Measurements from ENCODE around the gene EHBP1.

Gene EHBP1

DNA sequence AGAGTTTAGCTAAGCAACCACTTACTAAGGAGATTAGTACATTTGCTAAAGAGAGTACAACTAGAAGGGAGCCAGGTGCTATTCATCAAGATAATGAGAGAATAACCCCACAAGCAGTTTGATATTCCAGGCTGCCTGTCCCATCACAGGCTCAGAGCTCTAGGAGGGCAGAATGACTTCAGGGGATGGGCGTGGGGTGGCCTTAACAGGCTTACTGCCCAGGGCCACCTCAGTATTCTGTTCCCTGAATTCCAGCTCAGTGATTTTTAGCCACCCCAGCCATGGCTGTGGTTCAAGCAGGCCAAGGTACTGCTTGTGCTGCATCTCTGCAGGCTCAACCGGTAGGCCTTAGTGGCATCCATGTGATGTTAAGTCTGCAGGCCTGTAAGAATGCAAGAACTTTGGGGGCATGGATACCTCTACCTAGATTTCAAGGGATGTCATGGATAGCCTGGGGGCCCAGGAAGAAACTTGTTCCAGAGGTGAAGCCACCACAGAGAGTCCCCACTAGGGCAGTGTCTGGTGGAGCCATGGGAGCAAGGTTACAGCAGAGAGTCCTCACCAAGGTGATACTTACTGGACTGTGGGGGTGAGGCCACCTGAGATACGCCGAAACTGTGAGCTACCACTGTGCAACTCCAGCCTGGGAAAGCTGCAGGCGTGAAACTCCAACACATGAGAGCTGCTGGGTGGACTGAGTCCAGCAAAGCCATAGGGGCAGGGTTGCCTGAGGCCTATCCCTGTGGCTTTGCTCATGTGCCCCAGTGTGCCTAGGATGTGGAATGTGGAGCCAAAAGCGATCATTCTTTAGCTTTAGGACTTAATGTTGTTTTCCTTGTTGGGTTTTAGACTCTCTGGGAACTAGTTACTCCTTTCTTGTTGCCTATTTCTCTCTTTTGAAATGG is 107.7 kb downstream of the EHBP1 start:
- Mint-ChIP-seq H3K27ac (no peak overlapping the region), H3K36me3 (ENCODE audit: low read depth) (peaks cover 6% of the 10 kb centered on the region)
- no peak for DNase-seq

GRCh38 chr2:62814123-62814522 is 108.6 kb downstream of the EHBP1 start:
- Mint-ChIP-seq H3K4me3 (no peak overlapping the region), H3K36me3 (ENCODE audit: low read depth) (no peaks in the 10 kb centered on the region), H3K9me3 (no peaks in the 10 kb centered on the region), H3K4me1 (no peaks in the 10 kb centered on the region), H3K27me3 (ENCODE audit: low read depth, poor library complexity) (no peaks in the 10 kb centered on the region), H3K27ac (no peak overlapping the region)
- TF ChIP-seq, protein P1, sequence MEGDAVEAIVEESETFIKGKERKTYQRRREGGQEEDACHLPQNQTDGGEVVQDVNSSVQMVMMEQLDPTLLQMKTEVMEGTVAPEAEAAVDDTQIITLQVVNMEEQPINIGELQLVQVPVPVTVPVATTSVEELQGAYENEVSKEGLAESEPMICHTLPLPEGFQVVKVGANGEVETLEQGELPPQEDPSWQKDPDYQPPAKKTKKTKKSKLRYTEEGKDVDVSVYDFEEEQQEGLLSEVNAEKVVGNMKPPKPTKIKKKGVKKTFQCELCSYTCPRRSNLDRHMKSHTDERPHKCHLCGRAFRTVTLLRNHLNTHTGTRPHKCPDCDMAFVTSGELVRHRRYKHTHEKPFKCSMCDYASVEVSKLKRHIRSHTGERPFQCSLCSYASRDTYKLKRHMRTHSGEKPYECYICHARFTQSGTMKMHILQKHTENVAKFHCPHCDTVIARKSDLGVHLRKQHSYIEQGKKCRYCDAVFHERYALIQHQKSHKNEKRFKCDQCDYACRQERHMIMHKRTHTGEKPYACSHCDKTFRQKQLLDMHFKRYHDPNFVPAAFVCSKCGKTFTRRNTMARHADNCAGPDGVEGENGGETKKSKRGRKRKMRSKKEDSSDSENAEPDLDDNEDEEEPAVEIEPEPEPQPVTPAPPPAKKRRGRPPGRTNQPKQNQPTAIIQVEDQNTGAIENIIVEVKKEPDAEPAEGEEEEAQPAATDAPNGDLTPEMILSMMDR (IDR thresholded peaks at IDR 0.05): no peak
- DNase-seq: no peak

More for the DNA sequence above, 107.7 kb downstream of the EHBP1 start:
- H3K27me3 Mint-ChIP-seq (ENCODE audit: low read depth, poor library complexity): no peaks in the 10 kb centered on the region
- no peaks in the 10 kb centered on the region for H3K4me1 Mint-ChIP-seq
- H3K9me3 Mint-ChIP-seq: peaks cover 7% of the 10 kb centered on the region
- TF ChIP-seq, protein P1 (IDR thresholded peaks at IDR 0.05): no peak
- H3K4me3 Mint-ChIP-seq: no peak overlapping the region

GRCh38 chr2:62817348-62817747 is 111.8 kb downstream of the EHBP1 start:
- Mint-ChIP-seq H3K27me3 (ENCODE audit: low read depth, poor library complexity) (no peaks in the 10 kb centered on the region), H3K27ac (peak overlapping the region; percentile 1), H3K36me3 (ENCODE audit: low read depth) (no peaks in the 10 kb centered on the region), H3K9me3 (no peaks in the 10 kb centered on the region), H3K4me3 (no peak overlapping the region), H3K4me1 (no peaks in the 10 kb centered on the region)
- DNase-seq: no peak
- TF ChIP-seq, protein P1 (IDR thresholded peaks at IDR 0.05): no peak

- DNase-seq: no peak
- TF ChIP-seq, protein P1 (IDR thresholded peaks at IDR 0.05): no peak
- H3K4me1 Mint-ChIP-seq: no peaks in the 10 kb centered on the region
- H3K27me3 Mint-ChIP-seq (ENCODE audit: low read depth, poor library complexity): no peaks in the 10 kb centered on the region
- H3K9me3 Mint-ChIP-seq: no peaks in the 10 kb centered on the region
- H3K27ac Mint-ChIP-seq: no peak overlapping the region
- no peak overlapping the region for H3K4me3 Mint-ChIP-seq
- H3K36me3 Mint-ChIP-seq (ENCODE audit: low read depth): no peaks in the 10 kb centered on the region
Measured at GRCh38 chr2:62817995-62818713, 112.6 kb downstream of the EHBP1 start.

- TF ChIP-seq, protein P1 (IDR thresholded peaks at IDR 0.05): no peak
- Mint-ChIP-seq H3K36me3 (ENCODE audit: low read depth) (peaks cover 14% of the 10 kb centered on the region), H3K27me3 (ENCODE audit: low read depth, poor library complexity) (no peaks in the 10 kb centered on the region), H3K4me1 (no peaks in the 10 kb centered on the region), H3K9me3 (no peaks in the 10 kb centered on the region), H3K27ac (no peak overlapping the region), H3K4me3 (no peak overlapping the region)
- DNase-seq: no peak
Measured at GRCh38 chr2:62822549-62822948, 117.0 kb downstream of the EHBP1 start.
